Suprapubic skin (tissue), 3 donors: ENCODE results near the gene ASF1B.

ENCODE experiments used
- POLR2A ChIP-seq, 2 donors: fragments of 450-650 bp; IDR thresholded peaks; one replicate each; pipeline ENCODE4 v1.6.1; 2017; ENCODE audit warnings: antibody characterized with exemption in 2 of 2, mild to moderate bottlenecking in 2 of 2, moderate library complexity in 2 of 2
- TF ChIP-seq, protein P1 (sequence below), 2 donors: fragments of 200-600 bp in 1 of 2; fragments of 450-650 bp in 1 of 2; sonication (generic) in 1 of 2; IDR thresholded peaks; one replicate each; pipeline ENCODE4 v1.5.1; 2016 to 2019; ENCODE audit warnings: antibody characterized with exemption in 2 of 2, mild to moderate bottlenecking in 1 of 2, moderate library complexity in 1 of 2

DNA sequence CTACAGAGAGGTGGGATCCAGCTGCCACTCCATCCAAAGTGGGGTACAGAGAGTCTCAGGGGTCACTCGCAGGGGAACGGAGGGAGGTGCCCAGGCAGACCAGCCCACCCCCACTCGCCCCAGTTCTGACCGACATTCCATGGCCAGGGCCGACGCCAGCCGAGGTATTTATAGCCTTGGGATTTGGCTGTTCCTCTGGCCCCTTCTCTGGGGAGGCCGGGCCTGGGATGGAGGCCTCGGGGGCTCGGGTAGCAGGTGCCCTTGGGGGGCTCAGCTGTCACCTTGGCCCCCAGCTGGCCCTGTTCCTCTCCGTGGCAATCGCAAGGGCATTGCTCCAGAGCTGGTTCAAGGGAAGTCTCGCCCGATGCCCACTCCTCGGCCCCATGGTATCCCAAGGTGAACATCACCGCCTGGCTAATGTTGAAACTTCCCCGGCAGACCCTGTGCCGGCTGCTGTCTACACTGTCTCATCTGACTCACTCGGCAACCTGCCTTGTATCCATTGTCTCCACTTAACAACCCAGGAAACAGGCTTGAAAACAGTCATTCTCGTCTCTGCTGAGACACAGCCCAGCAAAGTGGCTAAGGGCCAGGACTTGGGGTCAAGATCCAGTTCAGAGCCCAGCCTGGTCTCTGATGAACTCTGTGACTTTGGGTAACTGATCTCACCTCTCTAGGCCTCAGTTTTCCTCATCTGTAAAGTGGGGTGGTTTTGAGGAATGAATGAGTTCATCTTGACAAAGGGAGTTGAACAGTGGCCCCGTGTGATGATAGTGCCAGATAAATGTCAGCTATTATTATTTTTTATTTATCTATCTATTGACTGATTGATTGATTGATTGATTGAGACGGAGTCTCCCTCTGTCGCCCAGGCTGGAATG lies 28.6 kb downstream of the ASF1B start:
- TF ChIP-seq, protein P1, sequence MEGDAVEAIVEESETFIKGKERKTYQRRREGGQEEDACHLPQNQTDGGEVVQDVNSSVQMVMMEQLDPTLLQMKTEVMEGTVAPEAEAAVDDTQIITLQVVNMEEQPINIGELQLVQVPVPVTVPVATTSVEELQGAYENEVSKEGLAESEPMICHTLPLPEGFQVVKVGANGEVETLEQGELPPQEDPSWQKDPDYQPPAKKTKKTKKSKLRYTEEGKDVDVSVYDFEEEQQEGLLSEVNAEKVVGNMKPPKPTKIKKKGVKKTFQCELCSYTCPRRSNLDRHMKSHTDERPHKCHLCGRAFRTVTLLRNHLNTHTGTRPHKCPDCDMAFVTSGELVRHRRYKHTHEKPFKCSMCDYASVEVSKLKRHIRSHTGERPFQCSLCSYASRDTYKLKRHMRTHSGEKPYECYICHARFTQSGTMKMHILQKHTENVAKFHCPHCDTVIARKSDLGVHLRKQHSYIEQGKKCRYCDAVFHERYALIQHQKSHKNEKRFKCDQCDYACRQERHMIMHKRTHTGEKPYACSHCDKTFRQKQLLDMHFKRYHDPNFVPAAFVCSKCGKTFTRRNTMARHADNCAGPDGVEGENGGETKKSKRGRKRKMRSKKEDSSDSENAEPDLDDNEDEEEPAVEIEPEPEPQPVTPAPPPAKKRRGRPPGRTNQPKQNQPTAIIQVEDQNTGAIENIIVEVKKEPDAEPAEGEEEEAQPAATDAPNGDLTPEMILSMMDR (IDR thresholded peaks at IDR 0.05), result no peak
- no peak for TF ChIP-seq POLR2A (IDR thresholded peaks at IDR 0.05)
